Measurements from ENCODE around the gene CHID1.

GRCh38 chr11:862696-863022, 48.0 kb downstream of the CHID1 start:
- no peak for TF ChIP-seq POLR2A (IDR thresholded peaks at IDR 0.05; ENCODE audit: low read depth, low read length)
- no peak for TF ChIP-seq POLR2AphosphoS5 (IDR thresholded peaks at IDR 0.05; ENCODE audit: low read depth, low read length)

Data from GM12892 (cell line).